ENCODE measurements around the gene SNTB2. TPM values are rescaled to one million over a fixed set of nuclear protein-coding genes. Genes with fewer than 3 reads are reported as not detected.

SNTB2 gene
- total and polyA plus RNA-seq, 2 of the 4 experiments (the other 2 are of a cell fraction): 23.5 to 47.5 TPM

DNA sequence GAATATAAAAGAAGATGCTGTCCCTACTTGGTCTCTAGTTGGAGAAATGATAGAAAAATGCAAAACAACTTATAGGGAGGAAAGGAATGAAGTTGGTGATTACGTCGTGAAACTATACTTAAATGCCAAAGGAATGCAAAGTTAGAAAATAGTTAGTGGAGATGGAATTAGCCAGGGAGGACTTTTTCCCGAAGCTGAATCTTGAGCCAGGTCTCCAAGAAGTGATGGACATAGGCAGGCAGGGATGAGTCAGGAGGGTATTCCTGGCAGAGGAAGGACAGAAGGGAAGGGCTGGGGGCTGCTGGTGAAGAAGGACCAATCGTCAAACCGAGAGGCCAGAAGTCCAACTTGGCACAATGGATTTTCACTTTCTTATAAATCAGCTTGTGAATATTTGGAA lies 1.8 kb downstream of the SNTB2 start:
- Histone ChIP-seq H3K4me2 (ENCODE audit: low read depth, low read length) (peak overlapping the region; percentile 83), H3K4me3 (ENCODE audit: insufficient read depth, low read depth, low read length) (peak overlapping the region; percentile 83), H3K79me1 (ENCODE audit: low read depth in 1 of 2, low read length in 2 of 2) (peaks cover 3 to 51% of the 10 kb centered on the region in 2 experiments), H3K4me1 (ENCODE audit: control insufficient read depth, insufficient read depth, low read length) (peaks cover 21% of the 10 kb centered on the region), H3K27ac (ENCODE audit: insufficient read depth, low read length) (peak overlapping the region; percentile 51), H3K14ac (replicated peaks; ENCODE audit: low read depth, low read length) (peak overlapping the region; percentile 99), H3K9me1 (ENCODE audit: insufficient read depth, low read length) (peaks cover 10% of the 10 kb centered on the region), H3K36me3 (ENCODE audit: control insufficient read depth, insufficient read depth, low read length) (0 out of 2 replicates have a peak, but pooled peaks cover 2% of the 10 kb centered on the region), H4K91ac (ENCODE audit: insufficient read depth, low read depth, low read length) (peak overlapping the region; percentile 76), H2BK5ac (ENCODE audit: low read depth, low read length, poor library complexity, severe bottlenecking) (peak overlapping the region; percentile 94), H3K18ac (ENCODE audit: low read depth, low read length) (peak overlapping the region; percentile 6; the same call in 1 of the 2 replicates), H2BK15ac (ENCODE audit: low read depth, low read length) (peak overlapping the region; percentile 26; the same call in 1 of the 3 replicates), H2AFZ (replicated peaks; ENCODE audit: low read length, poor library complexity) (no peak overlapping the region), H4K8ac (ENCODE audit: low read depth in 2 of 2, low read length in 2 of 2) (peak overlapping the region in 1 of 2 experiments; percentile 53; a peak in 2 of 4 replicates), H3K9ac (ENCODE audit: low read depth, low read length) (peak overlapping the region; percentile 80), H2AK9ac (replicated peaks; ENCODE audit: low read depth, low read length, poor library complexity) (peak overlapping the region; percentile 79), H3K9me3 (ENCODE audit: control insufficient read depth, insufficient read depth, low read length) (no peaks in the 10 kb centered on the region), H3K23ac (ENCODE audit: low read depth, low read length) (peak overlapping the region; percentile 99; the same call in 1 of the 2 replicates), H4K20me1 (ENCODE audit: insufficient read depth, low read length) (peaks cover 25% of the 10 kb centered on the region; the same call in 1 of the 2 replicates), H3K56ac (ENCODE audit: extremely low read depth, insufficient read depth, low read length) (peak overlapping the region; percentile 71; the same call in 1 of the 2 replicates), H2BK120ac (ENCODE audit: low read depth, low read length) (peak overlapping the region; percentile 30; the same call in 1 of the 2 replicates), H3K27me3 (ENCODE audit: control insufficient read depth, insufficient read depth, low read length) (no peaks in the 10 kb centered on the region), H3K4ac (ENCODE audit: low read depth, low read length) (peak overlapping the region; percentile 68), H2AK5ac (ENCODE audit: low read depth, low read length) (peak overlapping the region; percentile 52; the same call in 1 of the 2 replicates), H4K5ac (ENCODE audit: low read depth, low read length) (peak overlapping the region; percentile 27), H2BK20ac (ENCODE audit: low read depth, low read length) (no peak overlapping the region)
- no peak for ATAC-seq (ENCODE audit: low read depth)
- in situ Hi-C loops (cut with MboI; ENCODE audit: low sequenced_read_pairs): loop anchor here (5.0 kb wide), 1 partner anchor 89 kb away; no protein-coding TSS in a partner anchor
- intact Hi-C loops (cut with micrococcal nuclease): loop anchor here (1.0 kb wide), 1 partner anchor 99 kb away; no protein-coding TSS in a partner anchor
- ChIA-PET CTCF (interaction anchor here (0.6 to 0.9 kb wide), 5 partner anchors 10 to 117 kb away, joined by 3 to 7 read pairs (median 3); no protein-coding TSS in a partner anchor), POLR2A (ENCODE audit: unreplicated experiment) (interaction anchor here (0.5 to 0.7 kb wide), 4 partner anchors 12 to 78 kb away, joined by 3 to 10 read pairs (median 3); no protein-coding TSS in a partner anchor)
- dilution Hi-C loops (cut with HindIII; ENCODE audit: low sequenced_read_pairs, unreplicated experiment): no loop called here
- peak; percentile 67 for DNase-seq
- WGBS, 2 experiments (ENCODE audit: extremely low coverage in 2 of 2, insufficient read length in 1 of 2): 0% methylated on average over 3 of the region's 5 CpGs; no CpG with 5 or more reads in 1 of the 2 experiments
- no TSS peak for BruUV-seq (replicated peaks)
- TF ChIP-seq FOS (IDR thresholded peaks at IDR 0.05; ENCODE audit: low read depth, low read length) (no peak), RCOR1 (IDR thresholded peaks at IDR 0.05; ENCODE audit: insufficient replicate concordance, low read length) (peak; percentile 14)

Data from IMR-90 (cell line).